SKM-1 (cell line): ENCODE data around the gene DIP2C.
"Not testable (repeated sequence)": the region's sequence is repeated elsewhere in the genome, so short reads cannot be mapped to it uniquely, and the experiment has no call there.

Source experiments
- DNase-seq: peaks from one replicate; lab custom pipeline; 2025; ENCODE audit not compliant: unreplicated experiment; lab: John Stamatoyannopoulos, UW

The DIP2C gene

GRCh38 chr10:344582-345200, 344.8 kb downstream of the DIP2C start:
- no peak for DNase-seq

GRCh38 chr10:343231-344220, 345.9 kb downstream of the DIP2C start:
- no peak for DNase-seq

GRCh38 chr10:341081-341740, 348.3 kb downstream of the DIP2C start:
- DNase-seq: no peak

- no peak for DNase-seq
These were observed 348.8 kb downstream of the DIP2C start for GRCh38 chr10:340646-341045.

- DNase-seq: no peak
These were observed 350.5 kb downstream of the DIP2C start for GRCh38 chr10:339038-339391.

GRCh38 chr10:338171-339037, 351.1 kb downstream of the DIP2C start:
- DNase-seq: no peak

- no peak for DNase-seq
These were observed 353.2 kb downstream of the DIP2C start for GRCh38 chr10:336247-336646.

GRCh38 chr10:335151-335800, 354.2 kb downstream of the DIP2C start:
- no peak for DNase-seq

- no peak for DNase-seq
These were observed 358.3 kb downstream of the DIP2C start for GRCh38 chr10:331186-331585.

GRCh38 chr10:329361-330099, 359.9 kb downstream of the DIP2C start:
- DNase-seq: peak; percentile 1

- no peak for DNase-seq
These were observed 361.3 kb downstream of the DIP2C start for GRCh38 chr10:327889-328852.

GRCh38 chr10:326894-327635, 362.4 kb downstream of the DIP2C start:
- DNase-seq: no peak

GRCh38 chr10:326350-326749, 363.1 kb downstream of the DIP2C start:
- no peak for DNase-seq

- DNase-seq: no peak
These were observed 364.2 kb downstream of the DIP2C start for GRCh38 chr10:325282-325681.

- DNase-seq: no peak
These were observed 364.9 kb downstream of the DIP2C start for GRCh38 chr10:324593-324992.

GRCh38 chr10:323651-324293, 365.7 kb downstream of the DIP2C start:
- no peak for DNase-seq

- not testable (repeated sequence) for DNase-seq
These were observed 366.4 kb downstream of the DIP2C start for GRCh38 chr10:323046-323445.
